NB4 (cell line): ENCODE results near the gene ZNF483.

Source experiments
- DNase-seq: peaks from one replicate; pipeline ENCODE4 v3.0.0; 2010; ENCODE audit warnings: low read depth
- H3K4me3 ChIP-seq: one replicate; pipeline ENCODE4 v1.5.1; 2011; ENCODE audit warnings: mild to moderate bottlenecking, low read depth, low read length, moderate library complexity
- MAX ChIP-seq: IDR thresholded peaks from 2 replicates; pipeline ENCODE4 v1.6.1; 2011; ENCODE audit warnings: low read depth, low read length
- MYC ChIP-seq: IDR thresholded peaks from 2 replicates; pipeline ENCODE4 v1.6.1; 2011; ENCODE audit warnings: low read depth, low read length
- POLR2A ChIP-seq: IDR thresholded peaks from 2 replicates; pipeline ENCODE4 v1.6.1; 2011; ENCODE audit warnings: mild to moderate bottlenecking; ENCODE audit not compliant: insufficient read length; ENCODE audit errors: extremely low read depth
- TF ChIP-seq, protein P1 (sequence below): IDR thresholded peaks from one replicate; pipeline ENCODE4 v1.5.1; 2012; ENCODE audit warnings: low read depth, low read length

The ZNF483 gene

DNA sequence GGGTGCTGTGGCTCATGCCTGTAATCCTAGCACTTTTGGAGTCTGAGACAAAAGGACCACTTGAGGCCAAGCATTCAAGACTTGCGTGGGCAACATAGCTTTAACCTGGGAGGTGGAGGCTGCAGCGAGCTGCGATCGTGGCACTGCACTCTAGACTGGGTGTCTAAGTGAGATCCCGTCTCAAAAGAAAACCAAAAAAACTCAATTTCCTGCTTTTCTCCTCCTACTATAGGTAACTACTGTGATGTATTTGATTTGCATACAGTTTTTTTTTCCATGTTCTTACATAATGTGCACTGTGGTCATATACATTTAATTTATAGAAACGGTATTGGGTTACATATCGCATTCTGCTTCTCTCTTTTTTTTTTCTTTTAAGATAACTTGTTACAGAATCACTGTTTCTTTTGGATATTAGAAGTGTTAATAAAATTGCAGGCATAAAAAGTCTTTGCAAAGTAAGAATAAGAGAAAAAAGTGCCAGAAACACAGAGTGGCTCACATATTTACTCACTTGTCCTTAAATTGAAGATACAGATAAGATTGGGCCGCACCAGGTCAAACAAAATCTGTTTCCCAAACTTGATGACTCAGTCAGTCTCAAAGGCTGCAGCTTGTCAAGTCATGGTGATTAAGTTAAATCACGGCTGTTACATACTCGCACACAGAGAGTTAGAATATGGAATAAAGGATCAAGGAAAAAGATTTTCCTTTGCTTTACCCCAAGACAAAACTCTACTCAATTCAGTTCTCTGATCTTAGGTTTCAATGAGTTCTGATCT is 76.4 kb downstream of the ZNF483 start:
- H3K4me3 ChIP-seq, result no peak overlapping the region
- TF ChIP-seq, protein P1, sequence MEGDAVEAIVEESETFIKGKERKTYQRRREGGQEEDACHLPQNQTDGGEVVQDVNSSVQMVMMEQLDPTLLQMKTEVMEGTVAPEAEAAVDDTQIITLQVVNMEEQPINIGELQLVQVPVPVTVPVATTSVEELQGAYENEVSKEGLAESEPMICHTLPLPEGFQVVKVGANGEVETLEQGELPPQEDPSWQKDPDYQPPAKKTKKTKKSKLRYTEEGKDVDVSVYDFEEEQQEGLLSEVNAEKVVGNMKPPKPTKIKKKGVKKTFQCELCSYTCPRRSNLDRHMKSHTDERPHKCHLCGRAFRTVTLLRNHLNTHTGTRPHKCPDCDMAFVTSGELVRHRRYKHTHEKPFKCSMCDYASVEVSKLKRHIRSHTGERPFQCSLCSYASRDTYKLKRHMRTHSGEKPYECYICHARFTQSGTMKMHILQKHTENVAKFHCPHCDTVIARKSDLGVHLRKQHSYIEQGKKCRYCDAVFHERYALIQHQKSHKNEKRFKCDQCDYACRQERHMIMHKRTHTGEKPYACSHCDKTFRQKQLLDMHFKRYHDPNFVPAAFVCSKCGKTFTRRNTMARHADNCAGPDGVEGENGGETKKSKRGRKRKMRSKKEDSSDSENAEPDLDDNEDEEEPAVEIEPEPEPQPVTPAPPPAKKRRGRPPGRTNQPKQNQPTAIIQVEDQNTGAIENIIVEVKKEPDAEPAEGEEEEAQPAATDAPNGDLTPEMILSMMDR, result no peak
- TF ChIP-seq POLR2A (no peak), MYC (no peak), MAX (no peak)
- no peak for DNase-seq

GRCh38 chr9:111603041-111603440 is 78.1 kb downstream of the ZNF483 start:
- TF ChIP-seq, protein P1, result no peak
- TF ChIP-seq POLR2A (no peak), MAX (no peak), MYC (no peak)
- DNase-seq, result no peak

DNA sequence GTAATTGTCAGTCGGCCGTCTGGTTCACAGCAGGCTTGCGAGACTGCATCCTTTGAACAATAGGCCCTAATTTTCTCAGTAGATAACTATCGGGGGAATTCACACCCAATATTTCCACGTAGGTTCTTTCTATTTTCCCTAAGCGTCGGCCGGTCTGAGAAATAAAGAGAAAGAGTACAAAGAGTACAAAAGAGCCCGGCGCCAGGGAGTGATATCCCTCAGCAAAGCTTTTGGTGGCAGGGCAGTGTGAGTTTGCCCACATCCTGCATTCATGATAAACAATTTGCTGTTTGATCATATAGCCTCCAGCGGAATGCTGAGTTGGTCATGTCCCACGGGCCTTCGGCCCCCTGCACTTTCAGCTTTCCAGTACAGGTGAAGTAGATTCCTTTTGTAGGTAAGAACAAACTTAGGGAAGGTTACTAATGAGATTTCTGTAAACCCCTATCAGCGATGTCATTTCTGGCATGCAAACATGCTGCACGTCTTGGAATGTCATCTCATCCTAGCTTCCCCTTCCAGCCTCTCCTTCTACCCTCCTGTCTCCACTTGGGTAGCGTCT is 79.2 kb downstream of the ZNF483 start:
- TF ChIP-seq MAX (no peak), MYC (no peak), POLR2A (no peak)
- TF ChIP-seq, protein P1, result no peak
- DNase-seq, result no peak
- no peak overlapping the region for H3K4me3 ChIP-seq

More at GRCh38 chr9:111603041-111603440, 78.1 kb downstream of the ZNF483 start:
- H3K4me3 ChIP-seq, result no peak overlapping the region

GRCh38 chr9:111605041-111605559 is 80.1 kb downstream of the ZNF483 start:
- no peak for DNase-seq
- H3K4me3 ChIP-seq, result no peak overlapping the region
- TF ChIP-seq POLR2A, result no peak
- TF ChIP-seq, protein P1, result no peak
- TF ChIP-seq MAX, result no peak
- TF ChIP-seq MYC, result no peak

DNA sequence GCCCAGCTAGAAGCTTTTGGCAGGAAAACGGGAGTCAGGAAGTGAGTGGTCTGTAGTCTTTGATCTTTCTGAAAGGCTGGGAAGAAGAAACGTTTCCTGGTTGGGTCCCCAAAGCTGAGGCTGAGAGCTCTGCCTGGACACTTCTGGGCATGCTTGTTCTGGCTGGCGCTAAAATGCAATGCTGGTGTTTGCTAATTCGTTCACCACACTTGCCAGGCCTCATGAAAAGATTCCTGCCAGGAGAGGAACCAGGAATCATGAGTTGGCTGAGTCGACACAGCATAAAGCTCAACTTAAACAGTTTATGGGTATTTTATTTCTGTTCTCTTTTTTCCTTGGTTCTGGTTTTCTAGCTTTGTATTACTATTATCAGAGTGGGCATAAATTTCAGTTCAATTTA is 85.2 kb downstream of the ZNF483 start:
- TF ChIP-seq POLR2A (no peak), MAX (no peak), MYC (no peak)
- TF ChIP-seq, protein P1, result no peak
- no peak for DNase-seq
- no peak overlapping the region for H3K4me3 ChIP-seq
